Ishikawa (cell line): ENCODE results near the gene TNS3.
A peak's percentile ranks its signal among the peaks of the same experiment; 100 is the strongest.

Experiments
- CEBPB ChIP-seq: IDR thresholded peaks from 2 replicates; pipeline ENCODE4 v1.6.1; 2012
- CREB1 ChIP-seq: IDR thresholded peaks from 2 replicates; pipeline ENCODE4 v1.6.1; 2012; ENCODE audit warnings: low read depth
- EGR1 ChIP-seq: IDR thresholded peaks from 2 replicates; pipeline ENCODE4 v1.6.1; 2012
- EP300 ChIP-seq: IDR thresholded peaks from 2 replicates; pipeline ENCODE4 v1.6.1; 2012; ENCODE audit warnings: borderline replicate concordance
- FOXM1 ChIP-seq: IDR thresholded peaks from 2 replicates; pipeline ENCODE4 v1.6.1; 2012; ENCODE audit warnings: low read depth, borderline replicate concordance
- NFIC ChIP-seq: IDR thresholded peaks from 2 replicates; pipeline ENCODE4 v1.6.1; 2012
- RAD21 ChIP-seq: IDR thresholded peaks from 2 replicates; pipeline ENCODE4 v1.6.1; 2012; ENCODE audit warnings: low read depth
- TAF1 ChIP-seq: IDR thresholded peaks from 2 replicates; pipeline ENCODE4 v1.6.1; 2012; ENCODE audit warnings: low read depth, mild to moderate bottlenecking
- TCF12 ChIP-seq: IDR thresholded peaks from 2 replicates; pipeline ENCODE4 v1.6.1; 2012; ENCODE audit warnings: low read depth
- TEAD4 ChIP-seq: IDR thresholded peaks from 2 replicates; pipeline ENCODE4 v1.6.1; 2012
- YY1 ChIP-seq: IDR thresholded peaks from 2 replicates; pipeline ENCODE4 v1.6.1; 2012; ENCODE audit warnings: low read depth
- ZBTB7A ChIP-seq: IDR thresholded peaks from 2 replicates; pipeline ENCODE4 v1.6.1; 2012; ENCODE audit warnings: low read depth
- TF ChIP-seq, protein P1 (sequence below): IDR thresholded peaks from 2 replicates; pipeline ENCODE4 v1.6.1; 2012
- TF ChIP-seq, protein P2 (sequence below): IDR thresholded peaks from 2 replicates; pipeline ENCODE4 v1.6.1; 2012
- TF ChIP-seq, protein P3 (sequence below): IDR thresholded peaks from 2 replicates; pipeline ENCODE4 v1.6.1; 2012; ENCODE audit warnings: low read depth, mild to moderate bottlenecking

TNS3 gene

GRCh38 chr7:47561715-47562446 is 20.0 kb downstream of the TNS3 start:
- no peak for TF ChIP-seq TAF1
- no peak for TF ChIP-seq EP300
- TF ChIP-seq, protein P1, sequence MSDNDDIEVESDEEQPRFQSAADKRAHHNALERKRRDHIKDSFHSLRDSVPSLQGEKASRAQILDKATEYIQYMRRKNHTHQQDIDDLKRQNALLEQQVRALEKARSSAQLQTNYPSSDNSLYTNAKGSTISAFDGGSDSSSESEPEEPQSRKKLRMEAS, result no peak
- no peak for TF ChIP-seq TCF12
- no peak for TF ChIP-seq NFIC
- TF ChIP-seq CREB1, result no peak
- TF ChIP-seq CEBPB, result no peak
- TF ChIP-seq, protein P2, sequence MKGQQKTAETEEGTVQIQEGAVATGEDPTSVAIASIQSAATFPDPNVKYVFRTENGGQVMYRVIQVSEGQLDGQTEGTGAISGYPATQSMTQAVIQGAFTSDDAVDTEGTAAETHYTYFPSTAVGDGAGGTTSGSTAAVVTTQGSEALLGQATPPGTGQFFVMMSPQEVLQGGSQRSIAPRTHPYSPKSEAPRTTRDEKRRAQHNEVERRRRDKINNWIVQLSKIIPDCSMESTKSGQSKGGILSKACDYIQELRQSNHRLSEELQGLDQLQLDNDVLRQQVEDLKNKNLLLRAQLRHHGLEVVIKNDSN, result no peak

DNA sequence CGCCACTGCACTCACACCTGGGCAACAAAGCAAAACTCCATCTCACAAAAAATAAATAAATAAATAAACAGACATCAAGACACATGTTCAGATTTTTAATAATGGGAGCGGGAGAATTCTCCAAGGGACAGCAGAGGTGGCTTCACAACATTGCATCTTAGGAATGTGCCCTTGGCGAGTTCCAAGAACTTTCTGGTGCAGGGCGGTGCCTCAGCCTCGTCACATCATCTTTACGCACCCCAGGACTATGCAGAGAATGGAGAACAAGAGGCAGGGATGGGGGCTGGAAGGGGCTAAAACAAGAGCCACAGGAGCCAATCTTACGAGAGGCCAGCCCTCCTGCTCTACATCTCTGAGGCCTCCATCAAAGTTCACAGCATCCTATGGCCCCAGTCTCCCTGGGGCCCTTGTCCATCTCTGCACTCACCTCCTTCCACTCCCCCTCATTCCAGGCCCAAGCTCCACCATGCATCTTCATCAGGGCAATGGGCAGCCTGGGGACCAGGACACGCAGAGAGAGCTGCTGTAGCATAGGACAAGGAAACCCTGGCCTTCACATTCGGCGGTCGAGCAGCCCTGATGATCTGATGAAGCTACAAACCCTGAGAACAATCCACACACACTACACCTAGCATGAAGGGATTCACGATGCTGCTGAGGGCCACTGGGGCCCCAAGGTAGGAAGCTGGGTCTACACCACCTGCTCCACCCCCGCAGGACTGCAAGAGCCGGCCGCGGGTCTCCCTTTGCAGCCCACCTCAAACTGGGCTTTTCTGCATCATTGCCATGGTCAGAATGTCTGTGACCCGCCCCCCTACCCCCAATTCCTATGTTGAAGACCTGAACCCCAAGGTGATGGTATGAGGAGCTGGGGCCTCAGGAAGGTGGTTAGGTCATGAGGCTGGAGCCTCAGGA is 22.3 kb downstream of the TNS3 start:
- TF ChIP-seq FOXM1 (no peak), EP300 (no peak), TEAD4 (no peak)

DNA sequence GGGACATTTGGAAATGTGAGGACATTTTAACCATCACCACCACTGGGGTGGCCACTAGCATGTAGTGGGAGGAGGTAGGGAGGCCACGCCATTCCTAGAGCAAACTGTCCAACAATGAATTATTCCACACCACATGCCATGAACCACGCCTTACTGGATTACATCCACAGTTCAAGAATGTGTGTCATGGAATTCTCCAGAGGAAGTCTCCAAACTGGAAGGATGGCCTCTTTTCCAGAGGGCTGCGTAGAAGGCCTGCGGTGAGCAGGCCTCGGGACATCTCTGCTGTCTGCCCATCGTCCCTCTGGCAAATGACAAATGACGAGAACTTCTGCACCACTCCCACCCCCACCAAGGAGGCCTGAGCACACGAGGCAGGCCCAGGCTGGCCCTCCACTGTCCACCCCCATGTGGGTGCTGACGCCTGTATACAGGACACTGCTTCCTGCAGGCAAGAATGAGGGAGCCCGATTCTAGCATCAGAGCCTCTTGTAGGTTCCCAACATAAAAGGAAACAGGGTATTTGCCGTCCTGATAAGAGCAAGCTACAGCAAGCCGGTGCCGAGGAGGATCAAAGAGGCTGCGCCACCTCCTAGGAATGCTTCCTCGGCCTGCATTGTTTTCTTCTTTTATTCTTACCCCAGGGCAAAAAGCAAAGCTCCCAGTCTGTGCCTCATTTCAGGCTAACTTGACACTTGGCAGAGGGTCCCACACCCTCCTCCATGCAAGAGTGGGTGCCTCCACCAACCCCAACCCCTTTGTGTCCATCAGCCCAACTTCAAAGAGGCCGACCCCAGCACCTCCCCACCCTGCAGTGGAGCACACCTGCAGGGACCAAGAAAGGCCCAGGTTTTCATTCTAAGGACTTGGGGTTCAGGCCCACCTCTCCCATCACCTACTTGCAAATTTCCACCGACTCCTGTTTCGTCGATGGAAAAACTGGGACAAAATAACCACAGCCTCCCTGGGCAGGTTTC is 23.9 kb downstream of the TNS3 start:
- no peak for TF ChIP-seq CREB1
- 0 out of 2 replicates have a peak, but pooled peaks have one; percentile 9 for TF ChIP-seq RAD21
- peak; percentile 92 for TF ChIP-seq TEAD4
- TF ChIP-seq EGR1, result no peak
- TF ChIP-seq ZBTB7A, result no peak
- TF ChIP-seq CEBPB, result no peak
- TF ChIP-seq, protein P3, sequence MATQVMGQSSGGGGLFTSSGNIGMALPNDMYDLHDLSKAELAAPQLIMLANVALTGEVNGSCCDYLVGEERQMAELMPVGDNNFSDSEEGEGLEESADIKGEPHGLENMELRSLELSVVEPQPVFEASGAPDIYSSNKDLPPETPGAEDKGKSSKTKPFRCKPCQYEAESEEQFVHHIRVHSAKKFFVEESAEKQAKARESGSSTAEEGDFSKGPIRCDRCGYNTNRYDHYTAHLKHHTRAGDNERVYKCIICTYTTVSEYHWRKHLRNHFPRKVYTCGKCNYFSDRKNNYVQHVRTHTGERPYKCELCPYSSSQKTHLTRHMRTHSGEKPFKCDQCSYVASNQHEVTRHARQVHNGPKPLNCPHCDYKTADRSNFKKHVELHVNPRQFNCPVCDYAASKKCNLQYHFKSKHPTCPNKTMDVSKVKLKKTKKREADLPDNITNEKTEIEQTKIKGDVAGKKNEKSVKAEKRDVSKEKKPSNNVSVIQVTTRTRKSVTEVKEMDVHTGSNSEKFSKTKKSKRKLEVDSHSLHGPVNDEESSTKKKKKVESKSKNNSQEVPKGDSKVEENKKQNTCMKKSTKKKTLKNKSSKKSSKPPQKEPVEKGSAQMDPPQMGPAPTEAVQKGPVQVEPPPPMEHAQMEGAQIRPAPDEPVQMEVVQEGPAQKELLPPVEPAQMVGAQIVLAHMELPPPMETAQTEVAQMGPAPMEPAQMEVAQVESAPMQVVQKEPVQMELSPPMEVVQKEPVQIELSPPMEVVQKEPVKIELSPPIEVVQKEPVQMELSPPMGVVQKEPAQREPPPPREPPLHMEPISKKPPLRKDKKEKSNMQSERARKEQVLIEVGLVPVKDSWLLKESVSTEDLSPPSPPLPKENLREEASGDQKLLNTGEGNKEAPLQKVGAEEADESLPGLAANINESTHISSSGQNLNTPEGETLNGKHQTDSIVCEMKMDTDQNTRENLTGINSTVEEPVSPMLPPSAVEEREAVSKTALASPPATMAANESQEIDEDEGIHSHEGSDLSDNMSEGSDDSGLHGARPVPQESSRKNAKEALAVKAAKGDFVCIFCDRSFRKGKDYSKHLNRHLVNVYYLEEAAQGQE, result peak; percentile 51; the same call in 1 of the 2 replicates
- peak; percentile 71; the same call in 1 of the 2 replicates for TF ChIP-seq EP300
- peak; percentile 77 for TF ChIP-seq TCF12
- TF ChIP-seq, protein P2, result peak; percentile 23; the same call in 1 of the 2 replicates
- TF ChIP-seq, protein P1, result peak; percentile 74
- no peak for TF ChIP-seq YY1
- TF ChIP-seq FOXM1, result no peak; the same call in 1 of the 2 replicates
- peak; percentile 64 for TF ChIP-seq NFIC
- no peak for TF ChIP-seq TAF1

DNA sequence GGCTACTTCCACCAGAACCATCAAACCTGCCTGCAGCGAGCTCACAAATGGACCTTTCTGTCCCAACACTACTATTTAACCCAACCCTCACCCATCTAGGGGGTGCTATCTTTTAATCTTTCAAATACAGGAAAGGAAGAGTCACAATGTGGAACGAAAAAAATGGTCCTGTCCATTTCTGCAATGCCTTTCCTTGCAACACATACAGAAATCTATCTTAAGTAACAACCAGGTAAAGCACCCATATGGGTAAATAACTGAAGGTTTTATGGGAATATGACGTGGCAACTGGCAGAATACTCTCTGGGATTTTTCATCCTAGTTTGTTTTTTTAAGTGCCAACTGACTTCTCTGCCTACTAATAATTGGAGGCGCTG is 24.6 kb downstream of the TNS3 start:
- TF ChIP-seq, protein P2, result no peak
- no peak for TF ChIP-seq CREB1

DNA sequence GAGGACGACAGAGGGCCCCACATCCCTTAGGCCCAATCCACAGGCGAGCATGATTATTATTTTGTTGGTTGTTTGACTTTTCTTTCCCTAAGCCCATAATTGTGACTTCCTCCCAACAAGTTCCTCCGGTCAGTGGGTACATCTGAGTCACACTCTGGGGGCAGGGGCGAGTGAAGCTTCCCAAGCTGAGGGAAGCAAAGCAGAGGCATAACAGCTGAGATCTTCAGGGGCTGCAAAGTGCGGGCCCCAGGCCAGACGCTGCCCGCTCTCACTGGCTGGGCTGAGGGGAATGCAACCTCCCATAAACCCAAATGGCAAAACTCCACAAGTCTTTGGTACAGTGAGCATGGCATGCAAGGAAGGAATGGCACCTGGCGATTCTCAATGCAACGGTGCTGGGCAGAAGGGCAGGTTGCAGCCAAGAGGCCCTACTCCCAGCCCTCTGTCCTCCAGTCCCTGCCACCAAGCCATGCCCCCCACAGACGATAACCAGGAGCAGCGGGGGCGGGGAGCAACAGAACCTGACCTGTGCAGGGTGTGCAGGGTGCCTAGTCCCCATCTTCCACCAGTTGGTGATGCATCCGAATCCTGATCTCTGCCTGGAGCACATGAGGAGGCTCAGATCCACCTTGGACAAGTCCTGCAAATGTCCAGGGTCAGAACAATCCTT is 25.3 kb downstream of the TNS3 start:
- no peak for TF ChIP-seq FOXM1
- TF ChIP-seq EGR1, result no peak

DNA sequence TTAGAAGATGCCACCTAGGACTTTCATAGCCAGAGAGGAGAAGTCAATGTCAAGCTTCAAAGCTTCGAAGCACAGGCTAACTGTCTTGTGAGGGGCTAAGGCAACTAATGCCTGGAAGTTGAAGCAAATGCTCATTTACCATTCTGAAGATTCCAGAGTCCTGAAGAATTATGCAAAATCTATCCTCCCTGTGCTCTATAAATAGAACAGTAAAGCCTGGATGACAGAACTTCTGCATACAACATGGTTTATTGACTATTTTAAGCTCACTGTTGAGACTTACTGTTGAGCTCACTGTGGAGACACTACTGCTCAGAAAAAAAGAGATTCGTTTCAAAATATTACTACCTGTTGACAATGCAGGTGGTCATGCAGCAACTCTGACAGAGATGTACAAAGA is 28.6 kb downstream of the TNS3 start:
- no peak for TF ChIP-seq TCF12
